ENCODE data around the gene STXBP5. TPM values are rescaled to one million over a fixed set of nuclear protein-coding genes. Genes with fewer than 3 reads are reported as not detected.
A peak's percentile ranks its signal among the peaks of the same experiment; 100 is the strongest.

STXBP5 gene
- total RNA-seq, 1 donor, result 89.8 TPM

DNA sequence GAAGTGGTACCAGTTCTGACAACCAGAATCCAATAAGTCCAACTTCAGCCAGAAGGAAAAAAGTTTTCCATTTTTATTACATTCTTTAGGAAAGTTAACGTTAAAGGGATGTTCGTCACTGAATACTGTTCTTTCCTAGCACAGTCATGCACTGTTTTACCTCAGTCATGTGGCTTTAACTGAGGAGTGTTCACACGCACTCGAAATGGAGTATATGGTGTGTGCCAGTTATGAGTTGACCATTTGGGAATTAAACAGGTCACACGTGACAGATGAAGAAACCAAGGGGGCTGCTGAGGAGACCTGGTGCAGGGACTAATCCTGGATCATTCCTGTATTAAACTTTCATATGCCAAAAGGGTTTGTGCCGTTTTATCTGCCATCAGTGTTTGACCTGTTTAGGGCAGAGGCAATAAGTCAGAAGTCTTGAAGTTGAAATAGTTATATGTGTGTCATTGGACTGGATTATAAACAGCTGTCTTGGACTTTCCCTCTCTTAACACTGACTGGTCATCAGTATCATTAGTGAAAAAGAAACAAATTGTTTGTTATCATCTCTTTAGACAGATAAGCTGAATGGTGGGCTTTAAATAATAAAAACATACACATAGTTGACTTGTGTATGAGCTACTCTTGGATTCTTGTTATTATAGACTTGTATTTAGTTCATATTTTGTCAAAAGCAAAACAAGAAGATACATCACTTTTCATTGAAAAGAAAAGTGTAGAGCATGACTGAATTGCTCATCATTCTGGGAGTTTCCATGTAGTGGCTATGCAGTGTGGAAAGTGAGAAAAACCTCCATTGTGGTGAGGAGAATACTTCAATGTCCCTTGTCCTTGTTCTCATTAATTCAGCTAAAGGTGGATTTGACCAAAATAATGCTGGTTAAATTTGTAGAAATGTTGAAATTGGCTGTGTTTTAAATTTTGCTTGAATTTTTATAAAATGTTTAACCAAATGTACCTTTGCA is 180.8 kb downstream of the STXBP5 start:
- no peak for DNase-seq (ENCODE audit: low read depth)

DNA sequence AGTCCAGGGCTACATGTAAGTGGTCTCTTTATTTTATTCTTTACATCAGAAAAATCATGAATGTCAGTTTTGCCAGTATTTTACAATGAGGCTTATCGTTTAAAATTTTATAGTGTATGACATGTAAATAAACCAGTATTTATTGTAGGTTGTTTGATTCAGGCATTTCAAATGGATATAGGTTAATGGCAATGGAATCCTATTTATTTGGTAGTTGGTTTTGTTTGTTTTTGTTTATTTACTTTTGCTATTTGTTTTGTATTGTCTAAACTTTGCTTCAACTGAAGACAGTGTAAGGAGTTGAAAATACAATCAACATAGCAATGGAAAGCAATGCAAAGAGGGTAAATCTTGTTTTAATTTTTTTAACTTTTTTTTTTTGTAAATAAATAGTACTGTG is 185.2 kb downstream of the STXBP5 start:
- H3K4me3 ChIP-seq (ENCODE audit: low read depth, low read length), result no peak overlapping the region
- TF ChIP-seq, protein P1, sequence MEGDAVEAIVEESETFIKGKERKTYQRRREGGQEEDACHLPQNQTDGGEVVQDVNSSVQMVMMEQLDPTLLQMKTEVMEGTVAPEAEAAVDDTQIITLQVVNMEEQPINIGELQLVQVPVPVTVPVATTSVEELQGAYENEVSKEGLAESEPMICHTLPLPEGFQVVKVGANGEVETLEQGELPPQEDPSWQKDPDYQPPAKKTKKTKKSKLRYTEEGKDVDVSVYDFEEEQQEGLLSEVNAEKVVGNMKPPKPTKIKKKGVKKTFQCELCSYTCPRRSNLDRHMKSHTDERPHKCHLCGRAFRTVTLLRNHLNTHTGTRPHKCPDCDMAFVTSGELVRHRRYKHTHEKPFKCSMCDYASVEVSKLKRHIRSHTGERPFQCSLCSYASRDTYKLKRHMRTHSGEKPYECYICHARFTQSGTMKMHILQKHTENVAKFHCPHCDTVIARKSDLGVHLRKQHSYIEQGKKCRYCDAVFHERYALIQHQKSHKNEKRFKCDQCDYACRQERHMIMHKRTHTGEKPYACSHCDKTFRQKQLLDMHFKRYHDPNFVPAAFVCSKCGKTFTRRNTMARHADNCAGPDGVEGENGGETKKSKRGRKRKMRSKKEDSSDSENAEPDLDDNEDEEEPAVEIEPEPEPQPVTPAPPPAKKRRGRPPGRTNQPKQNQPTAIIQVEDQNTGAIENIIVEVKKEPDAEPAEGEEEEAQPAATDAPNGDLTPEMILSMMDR (IDR thresholded peaks at IDR 0.05; ENCODE audit: insufficient read depth, low read depth, low read length), result no peak
- no peak for DNase-seq (ENCODE audit: low read depth)

More for the DNA sequence above, 180.8 kb downstream of the STXBP5 start:
- no peak overlapping the region for H3K4me3 ChIP-seq (ENCODE audit: low read depth, low read length)
- TF ChIP-seq, protein P1 (IDR thresholded peaks at IDR 0.05; ENCODE audit: insufficient read depth, low read depth, low read length), result no peak

DNA sequence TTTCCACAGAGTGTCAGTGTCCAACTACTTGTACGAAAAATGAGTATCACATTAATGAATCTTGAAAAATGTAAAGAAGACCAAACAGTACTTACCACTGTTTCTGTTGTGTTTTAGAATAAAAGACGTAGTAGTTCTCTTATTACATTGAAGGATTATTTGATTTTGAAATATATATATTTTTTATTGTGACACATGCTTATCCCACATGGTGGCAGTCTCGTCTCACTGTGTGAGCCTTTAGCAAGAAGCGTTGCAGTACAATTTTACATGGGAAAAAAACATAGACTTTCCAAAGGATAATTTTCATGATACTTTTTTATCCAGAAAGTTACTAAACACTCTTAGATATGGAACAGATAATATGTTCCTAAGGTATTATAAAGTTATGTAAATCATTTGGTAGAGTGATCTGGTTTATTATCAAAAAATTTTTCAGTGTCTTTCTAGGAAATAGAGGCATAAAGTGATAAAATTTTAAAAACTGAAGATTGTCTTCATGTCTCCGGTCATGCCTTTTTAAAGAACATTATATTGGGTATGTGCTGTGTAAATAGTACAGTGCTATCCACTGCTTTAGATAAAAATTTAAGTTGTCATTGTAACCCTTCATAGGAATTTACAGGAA is 186.8 kb downstream of the STXBP5 start:
- TF ChIP-seq, protein P1 (IDR thresholded peaks at IDR 0.05; ENCODE audit: insufficient read depth, low read depth, low read length), result peak; percentile 33
- no peak overlapping the region for H3K4me3 ChIP-seq (ENCODE audit: low read depth, low read length)
- peak; percentile 22 for DNase-seq (ENCODE audit: low read depth)

DNA sequence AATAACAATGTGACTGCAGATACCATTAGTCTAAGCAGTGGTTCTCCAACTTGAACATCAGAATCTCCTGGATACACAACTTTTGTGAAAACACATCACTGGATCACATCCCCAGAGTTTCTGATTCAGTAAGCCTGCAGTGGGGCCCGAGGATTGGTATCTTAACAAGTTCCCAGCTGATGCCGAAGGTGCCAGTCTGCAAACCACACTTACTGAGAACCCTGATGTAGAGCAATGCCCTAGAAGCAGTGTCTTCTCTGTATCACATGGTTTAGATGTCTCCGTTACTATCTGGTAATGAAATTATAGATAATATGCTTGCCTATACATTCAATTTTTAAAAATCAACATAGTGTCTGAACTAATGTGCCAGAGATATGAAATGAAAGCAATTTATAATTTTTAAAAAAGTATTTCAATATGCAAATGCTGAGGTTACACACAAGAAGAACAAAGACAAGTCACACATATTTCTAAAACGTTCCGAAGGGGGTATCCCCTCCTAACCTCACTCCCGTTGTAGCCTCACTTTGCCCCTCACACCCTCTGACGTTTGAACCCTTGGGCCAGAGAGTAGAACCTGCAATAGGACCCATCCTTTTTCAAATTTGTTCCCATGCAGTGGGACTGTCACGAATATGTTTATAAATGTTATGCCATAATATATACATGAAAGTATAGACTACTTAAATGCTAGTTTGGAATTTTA is 188.9 kb downstream of the STXBP5 start:
- TF ChIP-seq, protein P1 (IDR thresholded peaks at IDR 0.05; ENCODE audit: insufficient read depth, low read depth, low read length), result no peak
- DNase-seq (ENCODE audit: low read depth), result no peak
- no peak overlapping the region for H3K4me3 ChIP-seq (ENCODE audit: low read depth, low read length)

DNA sequence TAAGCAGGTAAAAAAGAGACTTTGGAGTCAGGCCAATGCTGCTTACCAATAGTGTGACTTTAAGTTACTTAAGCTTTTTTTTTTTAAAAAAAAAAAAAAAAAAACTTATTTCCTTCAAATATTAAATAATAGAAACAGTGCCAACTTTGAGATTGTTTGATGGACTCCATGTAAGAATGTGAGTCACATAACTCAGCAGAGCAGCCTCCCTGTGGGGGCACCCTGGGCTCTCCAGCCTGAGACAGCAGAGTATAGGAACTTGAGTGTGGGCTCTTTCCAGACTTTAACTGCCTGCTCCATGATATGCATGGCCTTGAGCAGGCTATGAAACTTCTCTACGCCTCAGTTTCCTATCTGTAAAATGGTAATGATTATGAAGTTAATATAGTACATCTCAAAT is 190.9 kb downstream of the STXBP5 start:
- TF ChIP-seq, protein P1 (IDR thresholded peaks at IDR 0.05; ENCODE audit: insufficient read depth, low read depth, low read length), result no peak
- DNase-seq (ENCODE audit: low read depth), result peak; percentile 6

DNA sequence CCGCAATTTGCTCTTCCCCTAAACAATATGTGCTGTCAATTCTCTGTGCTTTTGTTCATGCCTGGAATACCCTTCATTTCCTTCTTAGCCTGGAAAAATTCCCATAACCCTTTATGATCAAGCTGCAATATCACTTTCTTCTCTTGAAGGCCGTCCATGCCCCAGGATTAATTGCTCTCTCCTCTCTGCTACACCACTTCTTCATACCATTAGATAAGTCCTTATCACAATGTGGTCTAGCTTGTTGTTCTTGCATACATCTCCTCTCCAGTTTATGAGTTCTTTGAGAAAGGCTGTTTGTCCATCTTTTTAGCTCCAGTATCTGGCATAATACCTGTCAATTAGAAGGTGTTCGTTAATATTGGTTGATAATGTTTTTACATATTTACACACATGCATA is 193.1 kb downstream of the STXBP5 start:
- no peak for DNase-seq (ENCODE audit: low read depth)
- no peak overlapping the region for H3K4me3 ChIP-seq (ENCODE audit: low read depth, low read length)
- TF ChIP-seq, protein P1 (IDR thresholded peaks at IDR 0.05; ENCODE audit: insufficient read depth, low read depth, low read length), result no peak

More for the DNA sequence above, 190.9 kb downstream of the STXBP5 start:
- no peak overlapping the region for H3K4me3 ChIP-seq (ENCODE audit: low read depth, low read length)

Measured in fibroblast of villous mesenchyme (primary cell).